Stimulated activated CD4-positive, alpha-beta T cell treated with anti-CD3 and anti-CD28 coated beads, Interleukin-12 subunit alpha, Interleukin-12 subunit beta, amount 100 ng/mL, for 48 hours (primary cell): ENCODE measurements around the gene COX17.

ENCODE experiments used
- DNase-seq, 3 donors: peaks; one replicate each; pipeline ENCODE4 v3.0.0-alpha.2; 2020; ENCODE audit warnings: low read depth in 2 of 3, low spot score in 1 of 3

Gene COX17

DNA sequence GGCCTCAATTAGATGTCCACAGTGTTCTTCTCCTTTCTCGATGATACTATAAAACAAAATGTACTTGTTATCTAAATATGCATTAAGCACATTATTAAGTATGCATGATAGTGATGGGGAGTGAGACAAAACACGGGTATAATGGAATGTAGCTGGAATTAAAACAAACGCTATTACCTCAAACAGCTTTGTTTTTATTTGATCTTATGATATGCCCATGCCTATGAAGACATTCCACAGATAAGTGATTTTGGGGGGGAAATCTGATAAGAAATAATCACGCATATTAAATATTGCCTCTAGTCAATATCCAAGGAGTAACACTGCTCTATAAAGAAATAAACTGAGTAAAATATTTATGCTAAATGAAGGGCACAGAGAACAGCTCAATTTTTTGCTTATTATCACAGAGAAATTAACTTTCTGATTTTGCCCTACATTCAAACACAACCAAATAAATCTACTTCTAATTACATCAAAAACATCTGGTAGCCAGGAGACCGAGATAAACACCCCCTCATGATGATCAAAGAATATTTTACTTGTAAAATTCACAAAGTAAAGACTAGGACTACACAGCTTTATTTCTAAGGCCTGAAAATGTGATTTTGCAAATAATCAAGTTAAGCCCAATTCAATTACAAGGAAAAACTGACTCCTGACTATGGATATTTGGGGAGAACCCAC, 1.9 kb downstream of the COX17 start:
- no peak for DNase-seq

DNA sequence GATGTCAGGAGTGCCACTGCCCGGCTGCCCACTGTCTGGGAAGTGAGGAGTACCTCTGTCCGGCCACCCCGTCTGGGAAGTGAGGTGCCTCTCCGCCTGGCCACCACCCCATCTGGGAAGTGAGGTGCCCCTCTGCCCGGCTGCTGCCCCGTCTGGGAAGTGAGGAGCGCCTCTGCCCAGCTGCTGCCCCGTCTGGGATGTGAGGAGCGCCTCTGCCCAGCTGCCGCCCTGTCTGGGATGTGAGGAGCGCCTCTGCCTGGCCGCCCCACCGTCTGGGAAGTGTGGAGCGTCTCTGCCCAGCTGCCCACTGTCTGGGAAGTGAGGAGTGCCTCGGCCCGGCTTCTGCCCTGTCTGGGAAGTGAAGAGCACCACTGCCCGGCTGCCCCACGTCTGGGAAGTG, 3.3 kb downstream of the COX17 start:
- DNase-seq: no peak

DNA sequence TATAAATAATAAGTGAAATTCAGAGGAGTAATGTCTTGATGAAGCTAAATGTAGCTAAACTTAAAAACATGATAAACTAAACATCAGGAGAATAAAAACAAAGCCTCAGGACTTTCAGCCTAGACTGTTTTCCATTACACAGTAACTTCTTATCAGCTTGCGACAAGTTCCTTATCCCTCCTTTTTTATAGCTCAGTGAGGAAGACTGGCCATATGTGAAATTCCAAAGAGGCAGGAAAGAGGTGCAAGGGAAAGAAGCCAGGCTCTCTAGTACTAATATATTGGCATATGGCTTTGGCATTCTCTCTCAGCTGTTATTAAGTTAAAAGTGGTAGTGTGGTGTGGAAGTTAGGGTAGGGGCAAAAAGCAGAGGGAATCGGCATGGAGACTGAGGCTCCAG, 4.4 kb downstream of the COX17 start:
- no peak for DNase-seq

DNA sequence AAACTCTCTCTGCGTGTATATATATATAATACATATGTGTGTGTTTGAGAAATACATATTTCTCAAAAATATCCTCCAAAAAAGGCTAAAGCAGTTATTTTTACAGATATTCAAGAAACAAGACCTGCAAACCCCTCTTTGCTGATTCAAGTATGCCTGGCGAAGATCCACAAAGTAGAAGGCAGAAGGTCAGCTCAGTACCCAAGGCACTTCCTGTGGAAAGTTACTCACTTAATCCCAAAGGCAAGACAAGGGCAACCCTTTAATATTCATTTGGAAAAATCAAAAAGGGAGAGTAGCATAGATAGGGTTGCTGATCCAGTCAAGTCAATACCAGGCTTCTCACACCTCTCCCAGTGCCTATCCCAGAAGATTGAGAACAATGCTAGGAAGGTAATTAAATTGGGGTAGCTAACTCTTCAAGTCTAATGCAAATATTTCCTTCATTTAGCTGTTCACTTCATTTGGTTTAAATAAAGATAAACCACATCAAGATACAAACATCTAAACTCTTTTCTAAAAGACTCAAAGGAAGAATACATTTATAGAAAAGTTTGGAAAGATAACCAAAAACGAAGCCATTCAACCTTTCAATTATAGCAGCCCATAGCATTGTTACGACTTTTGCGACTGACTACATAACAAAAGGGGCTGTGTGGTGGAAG, 7.2 kb downstream of the COX17 start:
- DNase-seq: no peak

DNA sequence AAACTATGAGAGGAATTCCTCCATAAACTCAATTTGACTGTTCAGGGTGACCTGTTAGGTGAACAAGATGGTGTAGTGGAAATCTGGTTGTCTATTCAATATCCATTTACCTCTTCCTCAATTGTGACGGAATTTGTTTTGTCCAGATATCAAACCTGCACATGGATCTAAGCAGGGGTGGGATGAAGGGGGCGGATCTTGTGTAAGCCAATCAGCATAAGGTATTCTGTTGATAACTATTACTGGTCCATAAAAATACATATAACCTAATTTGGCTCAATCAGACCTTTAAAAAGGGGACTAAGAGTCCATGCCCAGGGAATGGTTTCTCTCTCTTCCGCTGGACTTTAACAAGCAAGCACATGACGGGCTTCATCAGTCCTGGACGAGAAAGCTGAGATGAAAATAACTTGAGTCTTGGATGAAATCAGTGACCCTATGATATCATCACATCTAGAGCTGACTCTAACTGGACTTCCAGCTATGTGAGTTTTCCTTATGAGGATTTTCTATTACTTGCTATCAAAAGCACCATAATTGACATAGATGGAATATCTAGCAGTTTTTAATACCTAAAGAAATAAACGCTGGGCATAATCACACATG, 11.1 kb downstream of the COX17 start:
- no peak for DNase-seq

DNA sequence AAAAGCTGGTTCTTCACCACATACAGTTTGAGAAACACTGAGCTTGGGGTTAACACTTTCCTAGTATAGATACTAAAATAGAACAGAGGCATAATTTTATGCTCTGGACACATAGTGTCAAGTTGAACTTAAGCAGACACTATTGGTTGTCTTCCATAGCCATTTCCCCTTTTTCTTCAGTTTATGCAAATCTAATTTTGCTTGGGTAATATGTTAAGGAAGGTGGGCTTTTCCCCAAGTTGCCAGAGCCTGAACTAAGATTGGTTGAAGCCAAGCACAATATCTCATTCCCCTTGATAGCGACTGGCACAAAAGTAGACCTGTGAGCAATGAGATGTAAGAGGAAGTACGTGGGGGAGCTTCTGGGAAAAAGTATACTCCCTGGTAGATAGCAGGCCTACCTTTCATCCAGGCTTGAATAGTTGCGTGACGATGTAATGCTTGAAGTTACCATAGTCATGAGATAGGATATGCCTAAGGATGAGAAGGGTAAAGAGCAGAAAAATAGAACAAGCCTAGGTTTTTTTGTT, 12.3 kb downstream of the COX17 start:
- DNase-seq: no peak

DNA sequence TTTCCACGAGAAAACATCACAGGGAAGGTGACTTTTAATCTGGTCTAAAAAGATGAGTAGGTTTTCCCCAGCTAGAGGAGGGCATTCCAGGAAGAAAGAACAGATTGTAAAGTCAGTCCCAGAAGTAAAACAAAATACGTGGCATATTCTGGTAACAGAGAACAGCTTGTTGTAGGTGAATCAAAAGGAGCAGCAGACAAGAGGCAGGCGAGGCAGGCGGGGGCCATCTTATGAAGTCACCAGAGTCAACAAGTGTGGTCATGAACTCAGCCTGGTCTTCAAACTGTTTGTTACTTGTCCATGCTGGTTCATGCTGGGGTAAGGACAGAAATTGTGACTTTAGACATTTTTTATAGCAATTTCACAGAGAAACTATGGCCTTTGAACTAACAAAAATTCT, 12.8 kb downstream of the COX17 start:
- no peak for DNase-seq

DNA sequence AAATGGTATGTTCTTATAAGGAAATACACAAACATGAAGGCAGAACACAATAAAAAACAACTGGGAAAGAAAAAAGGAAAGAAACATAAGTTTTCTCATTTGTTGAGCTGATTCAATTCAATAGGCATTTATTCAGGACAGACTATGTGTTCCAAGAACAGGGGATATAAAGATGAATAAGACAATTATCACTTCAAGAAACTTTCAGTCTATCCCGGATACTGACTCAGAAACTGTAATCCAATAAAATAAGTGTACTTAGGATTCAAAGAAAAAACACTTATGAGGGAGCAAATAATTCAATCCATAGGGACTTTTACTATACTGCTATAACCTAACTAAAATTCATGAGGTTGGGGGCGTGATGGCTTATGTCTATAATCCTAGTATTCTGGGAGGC, 13.3 kb downstream of the COX17 start:
- DNase-seq: no peak

DNA sequence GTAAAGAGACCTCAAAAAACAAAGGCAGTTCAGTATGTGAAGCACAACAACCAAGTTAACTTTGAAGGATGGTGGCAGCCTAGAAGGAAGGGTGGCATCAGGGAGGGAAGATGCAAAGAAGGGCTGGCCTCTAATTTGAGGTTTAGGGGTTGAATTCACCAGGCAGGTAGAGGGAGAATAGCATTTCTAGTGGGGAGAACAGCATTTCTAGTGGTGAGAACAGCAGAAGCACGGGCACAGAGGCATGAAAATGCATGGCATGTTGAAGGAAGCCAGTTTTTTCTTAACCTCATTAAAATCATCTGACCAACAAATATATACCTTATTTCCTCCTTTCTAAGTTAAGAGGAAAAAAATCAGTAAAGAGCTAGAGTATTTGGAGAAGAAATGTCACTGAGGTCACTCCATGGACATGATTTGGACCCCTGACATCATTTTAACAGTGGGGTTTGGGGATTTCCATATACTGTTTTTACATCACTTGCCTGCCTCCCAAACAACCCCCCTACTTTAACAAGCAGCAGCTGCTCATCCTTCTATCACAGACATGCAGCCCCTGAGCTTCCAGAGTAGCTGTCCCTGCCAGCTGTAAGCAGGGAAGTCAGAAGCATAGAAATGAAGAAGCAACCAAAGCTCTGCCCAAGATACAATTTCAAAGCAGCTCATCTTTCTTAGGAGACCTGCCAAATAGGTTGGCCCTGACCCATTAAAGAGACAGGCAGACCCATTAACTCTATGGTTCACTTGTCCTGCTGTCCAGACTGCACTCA, 14.4 kb downstream of the COX17 start:
- no peak for DNase-seq

DNA sequence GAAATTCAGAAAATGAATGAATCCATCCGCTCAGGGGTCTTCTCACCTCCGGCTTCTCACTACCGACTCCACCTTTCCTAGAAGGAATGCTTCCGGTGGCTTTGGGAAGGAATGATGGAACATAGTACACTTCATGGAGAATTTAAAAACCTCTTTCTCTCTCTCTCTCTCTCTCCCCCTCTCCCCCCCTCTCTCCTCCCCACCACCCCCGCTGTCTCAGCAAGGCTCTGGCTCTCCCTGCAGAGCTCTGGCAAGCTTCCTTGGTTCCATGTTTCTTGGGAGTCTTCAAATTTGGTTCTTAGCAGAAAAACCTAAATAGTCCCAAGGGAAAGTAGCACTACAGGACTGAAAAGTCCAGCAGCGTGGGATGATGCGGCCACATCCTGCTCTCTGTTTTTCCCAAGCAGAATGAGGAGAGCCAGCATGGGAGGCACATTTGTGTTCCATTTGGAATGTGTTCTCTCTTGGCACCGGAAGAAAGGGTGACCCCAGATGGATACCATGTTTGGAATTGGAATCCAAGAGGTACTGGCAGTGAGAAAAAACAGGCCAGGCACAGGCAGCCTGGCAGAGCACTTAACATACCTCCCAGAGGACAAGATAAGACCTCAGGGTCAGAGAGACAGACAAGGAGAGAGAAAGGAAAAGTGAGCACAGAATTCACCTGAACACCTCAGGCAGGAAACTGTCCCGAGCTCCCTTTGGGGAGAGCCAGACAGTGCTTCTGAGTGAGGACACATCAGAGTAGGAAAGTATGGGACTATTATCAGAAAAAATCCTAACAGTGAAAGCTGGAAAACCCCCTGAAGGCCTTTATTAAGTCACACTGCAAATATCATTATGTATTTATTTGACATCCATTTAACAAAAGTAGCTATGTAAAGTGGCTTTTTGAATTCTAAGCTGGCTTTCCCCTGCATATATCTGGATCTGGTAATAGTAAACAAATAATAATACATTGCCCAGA, 16.4 kb downstream of the COX17 start, which contains the start of gene POPDC2:
Gene POPDC2 (minus strand): TSS at position 116 of the 967 bp plus-strand sequence. CDS start 166 bp downstream, outside the sequence.
- no peak for DNase-seq

DNA sequence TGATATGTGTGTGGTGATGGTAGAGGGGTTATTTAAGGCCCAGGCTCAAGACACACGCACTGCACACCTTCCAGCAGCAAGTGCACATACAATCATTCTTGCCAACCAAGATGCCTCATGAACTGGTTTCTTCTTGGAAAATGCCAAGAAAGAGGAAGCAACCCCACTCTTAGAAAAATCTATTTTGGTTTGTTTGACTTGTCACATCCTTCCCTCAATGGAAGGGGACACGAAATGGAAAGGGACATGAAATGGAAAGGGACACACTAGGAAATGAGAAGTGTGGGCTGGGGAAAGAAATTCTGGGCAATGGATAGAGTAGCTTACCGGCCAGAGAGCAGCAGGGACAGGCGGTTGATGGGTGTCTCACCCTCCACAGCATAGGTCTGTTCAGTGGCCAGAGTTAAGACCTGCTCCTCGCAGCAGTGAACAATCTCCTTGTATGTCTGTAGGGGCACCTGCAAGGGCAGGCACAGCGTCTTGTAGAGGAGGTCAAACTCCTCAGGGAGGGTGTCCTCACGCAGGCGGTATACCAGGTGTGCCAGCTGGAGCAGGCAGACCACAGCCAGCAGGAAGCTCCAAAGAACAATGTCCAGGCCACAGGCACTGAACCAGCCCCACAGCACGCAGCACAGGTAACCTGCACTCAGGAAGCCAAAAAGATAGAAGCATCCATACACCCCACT, 17.5 kb downstream of the COX17 start:
- DNase-seq: no peak

DNA sequence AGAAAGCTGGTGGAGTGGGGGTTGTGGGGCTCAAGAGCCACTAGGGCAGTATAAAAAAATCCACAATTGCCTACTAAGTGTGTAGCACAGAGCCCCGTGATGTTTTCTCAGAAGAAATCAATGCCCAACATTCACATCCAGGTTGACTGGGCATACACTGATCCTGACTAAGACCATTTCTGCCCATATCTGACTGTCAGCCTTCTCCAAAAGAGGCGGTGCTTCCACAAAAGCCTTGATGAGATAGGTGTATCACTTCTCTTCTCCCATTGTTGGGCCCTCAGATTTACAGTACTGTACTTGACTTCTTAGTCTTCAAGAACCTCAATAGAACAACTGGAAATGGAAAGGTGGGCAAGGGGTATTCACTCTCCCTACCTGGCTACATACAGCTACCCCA, 18.2 kb downstream of the COX17 start:
- no peak for DNase-seq

DNA sequence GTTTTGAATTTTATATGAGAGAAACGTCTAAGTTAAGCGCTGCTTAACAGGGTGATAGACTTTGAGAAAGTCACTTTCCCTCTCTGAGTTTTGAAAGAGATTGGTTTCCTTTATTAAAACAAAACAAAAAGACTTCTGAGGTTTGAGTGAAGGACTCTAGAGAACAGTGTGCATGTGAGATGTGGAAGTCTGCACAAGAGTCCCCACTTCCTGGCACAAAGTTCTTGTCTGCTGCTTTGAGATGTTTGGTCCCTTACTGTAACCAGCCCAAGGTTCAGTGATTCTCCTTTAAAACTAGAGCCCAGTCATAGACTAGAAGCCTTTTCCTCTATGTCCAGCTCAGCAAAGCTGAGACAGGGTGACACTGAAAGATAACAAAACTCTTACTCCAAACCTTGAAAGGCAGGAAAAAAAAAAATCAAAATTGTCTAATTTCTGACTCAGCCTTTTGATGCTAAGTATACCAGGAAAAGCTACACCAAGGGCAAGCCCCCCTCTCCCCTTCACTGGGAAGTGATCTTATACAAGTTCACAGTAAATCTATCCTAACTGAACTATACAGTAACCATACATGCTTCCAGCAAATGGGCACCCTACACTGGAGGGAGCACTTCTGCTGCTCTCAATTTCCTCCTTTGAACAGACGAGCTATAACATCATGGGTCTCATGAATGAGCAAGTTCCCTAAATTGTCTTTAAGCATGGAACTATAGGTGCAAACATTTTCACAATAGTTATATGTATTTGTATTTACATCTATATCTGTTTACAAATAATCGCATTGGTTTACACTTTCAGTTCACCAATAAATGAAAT, 19.1 kb downstream of the COX17 start:
- no peak for DNase-seq

DNA sequence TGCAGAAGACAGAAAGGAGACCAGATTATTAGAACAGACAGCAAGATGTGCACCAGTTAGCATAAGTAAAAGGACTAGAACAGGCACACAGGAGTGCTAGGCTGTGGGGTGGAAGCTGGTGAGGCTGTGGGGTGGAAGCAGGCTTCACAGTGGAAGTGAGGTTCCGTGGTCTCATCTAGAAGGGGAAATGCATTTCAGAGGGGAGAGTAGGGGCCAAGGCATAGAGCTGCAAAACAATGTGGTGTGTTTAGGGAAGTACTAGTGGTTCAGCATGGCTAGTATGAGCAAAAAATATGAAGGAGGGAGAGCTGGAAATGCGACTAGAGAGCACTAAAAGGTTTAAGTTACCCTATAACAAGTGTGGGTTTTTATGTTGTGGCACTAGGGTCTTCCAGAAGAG, 23.3 kb downstream of the COX17 start:
- no peak for DNase-seq

DNA sequence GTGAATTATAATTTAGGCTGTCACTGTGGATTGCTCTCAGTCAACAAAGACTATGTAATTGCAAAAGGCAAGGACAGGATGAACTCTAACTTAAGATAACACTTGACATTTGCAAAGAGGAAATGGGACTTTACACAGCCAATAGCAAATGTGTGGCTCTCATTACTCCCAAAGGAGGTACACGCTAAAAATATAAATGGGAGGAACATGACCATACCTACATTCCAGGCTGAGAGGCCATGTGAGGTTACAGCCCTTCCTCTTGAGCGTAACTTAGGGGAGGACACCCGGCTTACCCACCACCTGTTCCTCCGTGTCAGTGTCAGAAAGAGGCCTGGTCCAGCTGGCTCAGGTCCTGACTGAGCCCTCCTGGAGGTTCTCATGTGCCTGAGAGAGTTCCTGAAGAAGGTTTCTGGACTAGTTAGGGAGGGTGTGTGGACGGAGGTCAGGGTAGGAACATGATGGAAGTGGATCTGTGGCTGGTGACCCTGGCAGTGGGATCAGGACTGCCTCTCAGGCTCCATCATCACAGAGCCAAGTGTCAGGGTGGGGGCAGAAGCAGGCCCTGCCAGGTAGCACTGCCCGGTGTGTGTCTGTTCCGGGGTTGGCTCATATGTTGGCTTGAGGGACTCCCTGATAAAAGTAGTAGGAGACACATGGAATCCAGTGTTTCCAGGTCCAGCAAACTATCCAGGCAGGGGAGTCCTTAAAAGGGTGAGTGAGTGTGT, 24.7 kb downstream of the COX17 start:
- DNase-seq: no peak

DNA sequence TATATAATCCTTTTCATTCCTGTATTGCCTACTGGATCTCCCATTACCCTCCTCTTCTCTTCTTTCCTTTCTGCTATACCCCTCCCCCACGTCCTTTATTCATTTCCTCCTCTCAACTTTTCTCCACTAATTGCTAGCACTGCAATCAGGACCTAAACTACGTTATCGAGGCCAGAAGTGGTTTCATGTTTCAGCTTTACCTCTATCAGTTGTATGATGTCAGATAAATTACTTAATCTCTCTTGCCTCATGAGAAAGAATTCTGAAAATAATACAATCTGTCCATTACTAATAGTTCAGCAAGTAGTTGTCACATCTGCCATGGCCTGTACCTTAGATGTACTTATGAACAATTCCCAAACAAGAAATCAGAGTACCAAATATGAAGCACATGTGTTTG, 27.4 kb downstream of the COX17 start:
- no peak for DNase-seq

DNA sequence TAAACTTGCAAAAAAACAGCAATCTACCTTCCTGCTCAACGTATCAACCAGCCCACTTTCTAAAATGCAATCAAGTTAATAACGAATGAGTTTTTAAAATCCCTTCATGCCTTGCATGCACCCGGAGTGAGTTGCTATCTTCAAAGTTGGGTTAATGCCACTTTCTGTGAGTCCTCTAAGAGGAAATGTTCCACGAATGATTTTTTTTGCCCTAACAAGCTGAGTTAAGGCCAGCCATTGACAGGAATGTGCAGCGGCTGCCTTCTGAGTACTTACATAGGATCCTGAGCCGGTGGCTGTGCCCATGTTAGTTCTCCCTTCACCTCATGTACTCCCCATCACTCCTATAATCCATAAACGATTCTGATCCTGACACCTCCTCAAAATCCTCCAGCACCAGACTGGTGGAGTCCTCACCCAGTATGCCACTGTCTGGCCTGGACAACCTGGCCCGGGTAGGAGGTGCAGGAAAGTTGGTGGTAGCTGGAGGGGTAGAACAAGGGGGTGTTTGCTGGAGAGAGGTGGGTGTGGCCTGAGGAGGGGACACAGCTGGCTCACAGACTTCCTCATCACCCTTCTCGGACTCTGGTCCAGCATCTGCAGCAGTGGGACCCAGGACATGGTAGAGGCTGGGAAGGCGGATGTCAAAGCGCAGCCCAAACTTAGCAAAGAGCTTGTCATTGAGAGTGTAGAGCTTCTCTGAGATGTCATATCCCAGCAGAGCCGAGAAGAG, 29.2 kb downstream of the COX17 start:
- no peak for DNase-seq

DNA sequence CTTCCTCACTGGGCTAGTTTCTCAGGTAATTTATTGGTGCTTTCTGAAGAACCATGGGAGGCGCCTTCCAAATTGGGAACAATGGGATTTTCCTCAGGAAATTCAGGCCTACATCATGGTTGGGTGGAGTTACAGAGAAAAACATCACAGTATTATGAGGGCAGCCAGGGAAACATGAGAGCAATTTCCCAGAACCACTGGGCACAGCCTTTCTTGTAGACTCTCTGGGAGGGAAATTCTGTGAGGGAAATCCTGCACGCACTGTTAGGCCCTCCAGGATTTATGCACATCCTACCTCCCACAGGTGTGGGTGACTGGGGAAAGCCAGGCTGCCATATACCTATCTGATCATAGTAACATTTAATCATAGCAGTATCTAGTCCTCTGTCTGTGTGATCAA, 30.0 kb downstream of the COX17 start:
- DNase-seq: no peak
